GM19240 (cell line): Measurements from ENCODE around the gene RHOC.

Source experiments
- DNase-seq: peaks from one replicate; pipeline ENCODE4 v3.0.0; 2011; ENCODE audit warnings: low spot score; ENCODE audit not compliant: insufficient read length

The RHOC gene

DNA sequence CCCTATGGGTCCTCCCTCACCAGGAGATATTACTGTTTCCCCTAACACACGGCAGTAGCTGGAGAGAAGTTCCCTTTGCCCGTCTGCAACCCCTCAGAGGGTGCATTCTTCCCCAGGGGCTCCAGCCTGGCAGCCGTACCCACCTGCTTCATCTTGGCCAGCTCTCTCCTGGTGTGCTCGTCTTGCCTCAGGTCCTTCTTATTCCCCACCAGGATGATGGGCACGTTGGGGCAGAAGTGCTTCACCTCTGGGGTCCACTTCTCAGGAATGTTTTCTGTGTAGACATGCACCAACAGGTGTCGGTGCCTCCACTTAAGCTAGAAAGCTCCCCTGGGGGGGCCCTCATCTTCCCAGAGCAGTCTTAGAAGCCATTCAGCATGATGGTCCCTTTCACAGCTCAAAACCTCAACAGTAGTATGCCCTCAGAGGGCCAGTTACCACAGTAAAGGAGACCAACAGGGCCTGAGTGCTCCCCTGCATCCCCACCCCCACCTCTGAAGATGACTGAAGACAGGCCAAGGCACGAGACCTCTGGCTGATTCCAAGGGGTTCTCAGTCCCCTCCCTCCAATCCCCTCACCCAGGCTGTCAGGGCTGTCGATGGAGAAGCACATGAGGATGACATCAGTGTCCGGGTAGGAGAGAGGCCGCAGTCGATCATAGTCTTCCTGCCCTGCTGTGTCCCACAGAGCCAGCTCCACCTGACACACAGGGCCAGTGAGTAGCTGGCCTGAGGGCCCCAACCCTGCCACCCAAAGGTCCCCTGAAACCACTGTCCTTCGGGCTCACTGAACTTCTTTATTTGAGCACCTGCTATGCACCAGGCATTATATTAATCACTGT, 4.3 kb downstream of the RHOC start:
- DNase-seq, result no peak

DNA sequence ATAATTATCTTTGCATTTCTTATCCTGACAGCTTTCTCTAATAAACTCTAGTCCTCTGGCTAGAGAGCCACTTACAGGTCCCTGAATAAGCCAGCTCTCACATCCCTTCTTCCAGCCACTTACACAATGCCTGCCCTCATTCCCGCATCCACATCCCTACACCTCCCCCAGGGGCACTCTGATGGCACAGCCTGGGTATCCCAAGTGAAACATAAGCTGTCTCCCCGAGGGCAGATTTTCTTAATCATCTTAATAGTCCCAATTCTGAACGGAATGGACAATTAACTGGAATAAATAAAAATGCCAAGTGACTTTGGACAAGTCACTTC, 4.9 kb downstream of the RHOC start:
- DNase-seq, result no peak

DNA sequence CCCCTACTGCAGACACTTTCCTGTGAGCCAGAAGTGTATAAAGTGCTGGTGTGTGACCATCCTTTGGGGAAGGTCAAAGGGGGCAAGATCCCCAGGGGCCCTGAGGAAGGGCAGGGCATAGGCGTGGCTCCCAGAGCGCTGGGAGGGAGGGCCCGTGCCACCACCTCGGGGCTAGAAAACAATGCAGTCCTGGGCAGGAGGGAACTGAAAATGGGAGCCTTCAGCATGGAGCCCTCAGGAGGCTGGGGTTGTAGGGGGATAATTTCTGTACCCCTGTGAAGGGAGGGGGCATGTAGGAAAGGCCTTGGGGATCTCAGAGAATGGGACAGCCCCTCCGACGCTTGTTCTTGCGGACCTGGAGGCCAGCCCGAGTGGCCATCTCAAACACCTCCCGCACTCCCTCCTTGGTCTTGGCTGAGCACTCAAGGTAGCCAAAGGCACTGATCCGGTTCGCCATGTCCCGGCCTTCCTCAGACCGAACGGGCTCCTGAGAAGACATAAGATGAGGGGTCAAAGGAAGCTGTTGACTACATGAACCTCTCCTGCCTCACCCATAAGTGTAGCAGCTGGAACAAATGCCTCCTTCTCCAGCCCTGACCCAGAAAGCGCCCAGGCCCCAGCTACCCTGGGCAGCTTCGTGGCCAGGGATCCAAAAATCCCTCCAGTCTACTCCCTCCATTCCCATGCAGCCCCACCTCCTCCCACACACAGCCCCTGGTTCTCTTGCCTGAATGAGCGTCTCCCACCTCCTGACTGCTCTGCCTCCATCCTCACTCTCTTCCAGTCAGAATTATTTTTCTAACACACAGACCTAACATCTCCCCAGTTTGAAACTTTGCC, 5.5 kb downstream of the RHOC start:
- DNase-seq, result no peak

DNA sequence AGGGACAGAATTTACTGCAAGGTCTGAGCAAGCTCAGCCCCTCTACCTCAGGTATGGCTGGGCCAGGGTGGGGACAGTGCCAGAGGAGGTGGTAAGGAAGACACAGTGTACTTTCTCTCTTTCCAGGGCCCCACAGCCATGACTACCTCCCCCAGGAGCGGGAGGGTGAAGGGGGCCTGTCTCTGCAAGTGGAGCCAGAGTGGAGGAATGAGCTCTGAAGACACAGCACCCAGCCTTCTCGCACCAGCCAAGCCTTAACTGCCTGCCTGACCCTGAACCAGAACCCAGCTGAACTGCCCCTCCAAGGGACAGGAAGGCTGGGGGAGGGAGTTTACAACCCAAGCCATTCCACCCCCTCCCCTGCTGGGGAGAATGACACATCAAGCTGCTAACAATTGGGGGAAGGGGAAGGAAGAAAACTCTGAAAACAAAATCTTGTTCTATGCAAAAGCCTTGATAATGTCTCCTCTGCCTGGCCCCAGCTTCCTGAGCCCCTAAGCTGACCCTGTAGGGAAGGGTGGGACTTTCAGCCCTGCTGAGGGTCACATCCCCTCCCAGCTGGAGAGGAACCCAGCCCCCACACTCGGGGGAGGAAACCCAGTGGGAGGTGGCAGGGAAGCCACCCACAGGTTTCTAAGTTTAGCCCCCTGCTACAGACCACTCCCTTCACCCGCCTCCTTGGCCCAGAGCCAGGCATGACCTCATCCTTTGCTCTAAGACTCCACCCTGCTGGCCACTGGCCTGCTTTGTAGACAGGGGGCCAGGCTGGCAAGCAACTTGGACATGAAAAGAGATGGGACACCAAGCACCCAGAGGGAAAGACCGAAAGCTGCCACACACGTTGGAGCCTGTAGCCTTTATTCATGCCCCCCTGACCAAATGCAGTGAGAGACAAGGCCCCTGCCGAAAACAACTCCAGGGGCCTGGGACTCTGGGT, 6.4 kb downstream of the RHOC start:
- DNase-seq, result peak; percentile 51

DNA sequence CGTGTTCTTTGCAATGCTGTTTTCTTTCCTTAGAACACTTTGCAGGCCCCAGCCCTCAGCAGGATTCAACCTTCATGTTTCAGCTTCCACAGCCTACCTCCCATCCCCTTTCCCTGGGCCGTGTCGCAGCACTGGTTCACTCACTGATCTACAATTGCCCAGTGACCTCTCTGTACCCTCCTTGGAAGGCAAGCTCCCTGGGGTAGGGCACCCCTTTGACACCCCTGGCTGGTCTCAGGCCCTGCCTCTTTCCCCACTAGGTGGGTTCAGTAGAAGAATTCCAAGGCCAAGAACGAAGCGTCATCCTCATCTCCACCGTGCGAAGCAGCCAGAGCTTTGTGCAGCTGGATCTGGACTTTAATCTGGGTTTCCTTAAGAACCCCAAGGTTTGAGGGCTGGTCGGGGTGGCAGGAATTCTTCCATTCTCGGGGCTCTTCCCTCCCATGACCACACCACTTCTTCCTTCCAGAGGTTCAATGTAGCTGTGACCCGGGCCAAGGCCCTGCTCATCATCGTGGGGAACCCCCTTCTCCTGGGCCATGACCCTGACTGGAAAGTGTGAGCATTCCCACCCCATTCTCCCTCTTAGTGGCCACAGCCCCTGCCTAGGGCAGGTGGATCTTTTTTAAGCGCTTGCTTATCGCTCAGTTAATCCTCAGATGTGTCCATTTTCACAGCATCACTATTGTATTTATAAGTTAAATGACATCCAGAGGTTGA, 7.3 kb downstream of the RHOC start:
- DNase-seq, result no peak

DNA sequence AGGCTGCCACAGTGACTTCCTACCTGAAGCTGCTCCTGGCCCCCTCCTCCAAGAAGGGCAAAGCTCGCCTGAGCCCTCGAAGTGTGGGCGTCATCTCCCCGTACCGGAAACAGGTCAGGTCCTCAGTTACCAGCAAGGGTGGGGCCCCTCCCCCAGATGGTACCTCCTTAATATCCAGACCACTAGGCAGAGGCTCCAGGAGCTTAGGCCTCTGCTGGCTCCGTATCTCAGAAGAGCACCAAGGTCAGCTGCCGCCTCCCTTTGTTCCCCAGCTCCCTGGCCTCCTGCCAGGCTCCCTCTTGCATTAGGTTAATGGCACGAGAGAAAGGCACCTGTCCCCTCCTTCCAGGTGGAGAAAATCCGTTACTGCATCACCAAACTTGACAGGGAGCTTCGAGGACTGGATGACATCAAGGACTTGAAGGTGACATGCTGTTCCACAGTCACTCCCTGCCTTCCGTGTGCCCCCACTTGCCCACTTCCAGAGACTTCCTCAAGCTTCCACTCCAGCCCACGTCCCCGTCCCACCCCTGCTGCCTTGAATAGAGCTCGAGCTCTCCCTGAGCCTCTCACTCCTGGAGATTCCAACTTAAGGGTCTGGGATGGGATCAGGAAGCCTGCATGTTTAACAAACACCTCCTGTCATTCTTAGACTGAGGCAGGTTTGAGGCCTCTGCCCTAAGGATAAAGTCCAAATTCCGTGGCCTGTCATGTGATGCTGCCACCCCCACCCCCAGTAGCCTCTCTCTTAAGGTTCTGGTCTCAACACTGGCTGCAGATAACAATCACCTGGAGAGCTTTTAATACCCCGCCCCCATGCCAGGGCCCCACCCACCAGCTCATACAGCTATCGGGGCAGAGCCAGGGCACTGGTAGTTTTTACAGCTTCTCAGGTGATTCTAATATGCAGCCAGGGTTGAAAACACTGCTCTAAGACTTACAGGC, 8.3 kb downstream of the RHOC start:
- DNase-seq, result no peak

DNA sequence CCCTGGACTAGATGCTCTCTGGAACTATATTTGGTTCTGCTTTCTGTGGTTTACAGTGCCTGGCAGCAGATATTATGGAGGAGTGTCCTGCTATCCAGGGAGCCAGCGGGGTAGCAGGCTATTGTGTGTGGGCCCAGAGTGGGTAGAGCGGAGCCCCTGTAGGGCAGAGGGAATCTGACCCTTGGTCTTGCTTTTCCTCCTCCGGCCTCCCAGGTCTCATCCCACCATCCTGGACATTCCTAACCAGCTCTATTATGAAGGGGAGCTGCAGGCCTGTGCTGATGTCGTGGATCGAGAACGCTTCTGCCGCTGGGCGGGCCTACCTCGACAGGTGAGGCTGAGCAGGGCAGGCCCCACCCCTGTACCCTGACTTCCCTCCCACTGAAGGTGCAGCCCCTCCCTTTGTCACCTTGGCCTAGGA, 9.1 kb downstream of the RHOC start:
- DNase-seq, result no peak

DNA sequence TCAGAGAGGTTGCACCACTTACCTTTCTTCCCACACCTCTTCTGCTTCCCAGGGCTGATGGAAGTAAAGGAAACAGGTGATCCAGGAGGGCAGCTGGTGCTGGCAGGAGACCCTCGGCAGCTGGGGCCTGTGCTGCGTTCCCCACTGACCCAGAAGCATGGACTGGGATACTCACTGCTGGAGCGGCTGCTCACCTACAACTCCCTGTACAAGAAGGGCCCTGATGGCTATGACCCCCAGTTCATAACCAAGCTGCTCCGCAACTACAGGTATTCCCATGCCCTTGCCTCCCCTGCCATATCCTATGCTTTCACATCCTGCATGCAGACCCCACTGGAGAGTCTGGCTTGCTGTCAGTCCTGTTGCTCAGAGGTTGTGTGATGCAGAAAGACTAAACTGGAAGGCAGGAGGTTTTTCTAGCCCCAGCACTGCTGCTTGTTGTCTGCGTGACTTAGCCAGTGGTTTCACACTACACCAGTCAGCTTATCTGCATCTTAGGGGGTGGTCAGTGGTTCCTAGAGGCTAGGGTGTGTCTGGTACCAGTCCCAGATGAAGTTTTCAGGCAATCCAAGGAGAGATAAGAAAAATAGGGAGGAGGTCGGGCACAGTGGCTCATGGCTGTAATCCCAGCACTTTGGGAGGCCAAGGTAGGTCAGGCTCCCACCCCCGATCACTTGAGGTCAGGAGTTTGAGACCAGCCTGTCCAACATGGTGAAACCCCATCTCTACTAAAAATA, 10.2 kb downstream of the RHOC start:
- DNase-seq, result no peak

DNA sequence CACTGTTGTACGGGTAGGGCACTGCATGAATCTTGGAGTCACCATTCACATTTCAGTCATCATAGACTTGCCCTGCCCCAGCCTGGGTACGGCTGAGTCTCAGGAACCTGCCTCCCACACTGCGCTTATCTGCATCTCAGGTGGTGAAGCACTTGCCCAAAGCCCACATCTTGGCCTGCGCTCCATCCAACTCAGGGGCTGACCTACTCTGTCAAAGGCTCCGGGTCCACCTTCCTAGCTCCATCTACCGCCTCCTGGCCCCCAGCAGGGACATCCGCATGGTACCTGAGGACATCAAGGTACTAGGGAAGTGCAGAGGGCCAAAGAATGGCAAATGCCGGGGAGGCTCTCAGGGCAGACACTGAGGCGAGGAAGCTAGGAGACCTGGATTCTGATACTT, 11.7 kb downstream of the RHOC start:
- no peak for DNase-seq

DNA sequence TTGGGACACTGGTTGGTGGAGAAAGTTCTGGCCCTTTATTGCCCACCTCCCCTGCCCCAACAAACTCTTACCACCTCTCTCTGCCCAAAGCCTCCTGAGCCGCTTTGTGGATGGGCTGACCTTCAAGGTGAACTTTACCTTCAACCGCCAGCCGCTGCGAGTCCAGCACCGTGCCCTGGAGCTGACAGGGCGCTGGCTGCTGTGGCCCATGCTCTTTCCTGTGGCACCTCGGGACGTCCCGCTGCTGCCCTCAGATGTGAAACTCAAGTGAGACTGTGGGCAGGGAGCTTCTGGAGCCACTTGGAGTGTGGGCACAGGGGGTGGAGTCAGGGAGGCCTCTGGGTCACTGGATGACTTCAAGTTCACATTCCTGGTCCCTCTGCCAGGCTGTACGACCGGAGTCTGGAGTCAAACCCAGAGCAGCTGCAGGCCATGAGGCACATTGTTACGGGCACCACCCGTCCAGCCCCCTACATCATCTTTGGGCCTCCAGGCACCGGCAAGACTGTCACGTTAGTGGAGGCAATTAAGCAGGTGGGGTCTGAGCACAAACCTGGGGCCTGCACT, 12.5 kb downstream of the RHOC start:
- DNase-seq, result no peak

DNA sequence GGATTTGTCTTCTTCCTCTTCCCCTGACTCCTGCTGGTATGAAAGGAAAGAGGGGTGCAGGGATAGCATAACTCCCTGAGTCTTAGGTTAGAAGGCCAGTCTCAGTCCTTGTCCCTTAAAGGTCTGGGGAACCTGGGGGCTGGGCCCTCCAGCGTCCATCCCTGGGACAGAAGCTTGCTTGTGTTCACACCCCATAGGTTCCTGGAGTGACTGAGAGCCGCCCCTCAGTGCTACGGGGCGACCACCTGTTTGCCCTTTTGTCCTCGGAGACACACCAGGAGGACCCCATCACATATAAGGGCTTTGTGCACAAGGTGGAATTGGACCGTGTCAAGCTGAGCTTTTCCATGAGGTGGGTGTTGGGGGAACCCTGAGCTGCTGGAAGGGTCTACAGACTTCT, 13.1 kb downstream of the RHOC start:
- DNase-seq, result no peak

DNA sequence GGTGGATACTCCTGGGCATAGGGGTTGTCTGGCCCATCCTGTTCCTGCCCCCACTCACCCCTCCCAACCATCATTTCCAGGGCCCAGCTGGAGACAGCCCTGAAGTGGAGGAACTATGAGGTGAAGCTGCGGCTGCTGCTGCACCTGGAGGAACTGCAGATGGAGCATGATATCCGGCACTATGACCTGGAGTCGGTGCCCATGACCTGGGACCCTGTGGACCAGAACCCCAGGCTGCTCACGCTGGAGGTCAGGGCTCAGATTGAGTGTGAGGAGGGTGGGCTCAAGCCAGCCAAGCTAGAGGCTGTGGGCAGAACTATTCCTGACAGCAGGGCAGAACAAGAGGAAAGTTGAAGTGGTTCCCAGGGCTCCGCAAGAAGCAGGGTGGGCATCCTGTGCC, 14.2 kb downstream of the RHOC start:
- no peak for DNase-seq

DNA sequence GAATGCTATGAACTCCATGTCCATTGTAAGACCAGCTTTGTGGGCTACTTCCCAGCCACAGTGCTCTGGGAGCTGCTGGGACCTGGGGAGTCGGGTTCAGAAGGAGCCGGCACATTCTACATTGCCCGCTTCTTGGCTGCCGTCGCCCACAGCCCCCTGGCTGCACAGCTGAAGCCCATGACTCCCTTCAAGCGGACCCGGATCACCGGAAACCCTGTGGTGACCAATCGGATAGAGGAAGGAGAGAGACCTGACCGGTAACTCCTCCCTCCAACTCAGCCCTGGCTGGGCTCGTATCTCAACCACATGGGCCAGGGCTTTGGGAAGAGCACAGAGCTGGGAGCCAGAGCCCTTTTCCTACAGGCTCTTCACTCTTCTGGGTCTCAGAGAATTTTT, 17.1 kb downstream of the RHOC start:
- DNase-seq, result no peak

DNA sequence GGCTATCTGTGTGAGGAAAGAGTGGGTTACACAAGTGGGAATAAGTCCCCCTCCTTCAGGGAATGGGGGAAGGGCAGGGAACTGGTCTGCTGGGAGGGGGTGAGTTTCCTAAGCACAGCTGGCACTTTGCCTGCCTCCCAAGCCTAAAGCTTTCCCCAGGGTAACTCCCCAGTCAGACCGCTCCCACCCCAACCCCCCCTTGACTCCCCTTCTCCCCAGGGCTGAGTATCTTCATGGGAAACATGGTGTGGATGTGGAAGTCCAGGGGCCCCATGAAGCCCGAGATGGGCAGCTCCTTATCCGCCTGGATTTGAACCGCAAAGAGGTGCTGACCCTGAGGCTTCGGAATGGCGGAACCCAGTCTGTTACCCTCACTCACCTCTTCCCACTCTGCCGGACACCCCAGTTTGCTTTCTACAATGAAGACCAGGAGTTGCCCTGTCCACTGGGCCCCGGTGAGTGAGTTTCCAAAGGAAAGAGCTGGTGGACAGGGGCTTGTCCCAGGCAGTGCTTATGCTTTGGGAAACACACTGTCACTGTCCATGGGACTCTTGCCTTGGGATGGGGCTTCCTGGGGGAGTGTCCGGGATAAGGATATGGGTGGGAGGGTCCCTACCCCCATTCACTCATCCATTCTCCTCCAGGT, 17.6 kb downstream of the RHOC start:
- DNase-seq, result no peak

DNA sequence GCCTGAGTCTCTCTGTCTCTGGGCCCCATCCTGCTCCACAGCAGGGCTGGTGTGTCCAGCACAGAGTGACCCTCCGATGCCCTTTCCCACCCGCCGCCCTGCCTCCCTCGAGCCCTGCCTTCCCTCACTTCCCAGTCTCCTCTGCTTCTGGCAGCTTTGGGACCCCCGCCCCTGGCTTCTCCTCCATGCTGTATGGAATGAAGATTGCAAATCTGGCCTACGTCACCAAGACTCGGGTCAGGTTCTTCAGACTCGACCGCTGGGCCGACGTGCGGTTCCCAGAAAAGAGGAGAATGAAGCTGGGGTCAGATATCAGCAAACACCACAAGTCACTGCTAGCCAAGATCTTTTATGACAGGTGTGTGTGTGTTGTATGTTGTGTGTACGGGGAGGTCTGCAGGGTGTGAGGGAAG, 18.1 kb downstream of the RHOC start:
- no peak for DNase-seq

DNA sequence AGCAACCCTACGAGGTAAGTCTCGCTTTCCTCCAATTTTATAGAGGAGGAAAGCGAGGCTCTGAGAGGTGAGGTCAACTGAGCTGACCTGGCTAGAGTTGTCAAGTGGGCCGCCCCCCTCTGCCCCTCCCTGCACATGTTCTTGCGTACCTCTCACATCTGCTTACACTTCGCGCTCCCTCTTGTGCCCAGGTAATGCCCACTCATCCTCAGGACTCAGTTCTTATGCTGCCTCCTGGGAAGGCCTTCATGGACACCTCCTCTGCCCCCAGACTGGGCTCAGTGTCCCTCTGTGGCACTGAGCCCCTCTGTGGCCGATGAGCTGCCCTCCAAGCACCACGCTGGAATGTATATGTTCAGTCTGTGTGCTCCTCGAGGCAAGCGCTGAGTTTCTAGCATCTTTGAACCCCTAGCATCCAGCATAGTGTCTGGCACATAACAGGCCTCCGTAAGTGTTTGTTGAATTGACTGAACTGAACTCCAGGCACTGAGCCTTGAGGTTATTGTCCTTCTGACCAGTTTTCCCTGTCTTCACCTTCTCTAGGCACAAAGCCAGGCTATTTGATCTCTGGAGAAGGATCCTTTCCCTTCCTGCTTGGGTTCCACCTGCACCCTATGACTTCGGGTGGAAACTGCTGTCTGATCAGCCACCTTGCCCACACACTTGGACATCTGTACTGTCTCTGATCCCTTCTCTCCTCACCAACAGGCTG, 19.0 kb downstream of the RHOC start:
- no peak for DNase-seq

DNA sequence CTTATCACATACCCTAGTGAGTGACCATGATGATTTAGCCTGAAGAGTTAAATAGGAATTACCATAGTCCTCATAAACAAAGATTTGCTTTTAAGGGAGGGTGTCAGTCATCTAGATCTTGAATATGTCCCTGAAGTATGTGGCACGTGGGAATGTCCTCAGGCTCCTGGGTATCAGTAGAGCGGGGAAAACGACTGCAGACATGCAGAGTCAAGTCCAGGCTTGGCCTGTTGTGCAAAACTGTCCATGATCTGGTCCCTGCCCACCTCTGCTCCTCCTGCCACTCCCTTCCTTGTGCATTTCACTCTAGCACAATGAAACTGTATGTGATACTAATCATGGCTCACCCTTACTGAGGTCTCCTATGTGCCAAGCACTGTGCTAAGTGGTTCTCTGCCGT, 19.6 kb downstream of the RHOC start:
- DNase-seq, result no peak

DNA sequence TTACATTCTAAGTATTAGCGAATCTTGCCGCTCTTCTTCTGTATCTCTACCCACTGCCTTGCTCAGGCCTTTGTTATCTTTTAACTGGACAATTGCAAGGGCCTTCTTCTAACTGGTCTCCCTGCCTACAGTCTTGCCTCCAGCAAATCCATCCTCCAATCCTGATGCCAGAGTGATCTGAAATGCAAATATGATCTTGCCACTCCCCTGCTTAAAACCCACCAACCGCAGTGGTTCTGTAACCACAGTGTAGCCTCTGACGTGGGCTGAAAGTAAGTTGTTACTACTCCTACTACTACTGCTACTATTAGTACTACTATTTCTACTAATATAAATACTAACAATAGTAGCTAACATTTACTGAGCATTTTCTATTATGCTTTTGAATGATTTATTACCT, 20.1 kb downstream of the RHOC start:
- no peak for DNase-seq
